Subcutaneous adipose tissue (tissue), 4 donors: ENCODE results near the gene WT1. TPM values are rescaled to one million over a fixed set of nuclear protein-coding genes. Genes with fewer than 3 reads are reported as not detected.

Experiments used
- total RNA-seq, 4 donors: library from RNA; depleted of rRNA; stranded (reverse); fragments of >200 nt; gene quantifications; one replicate each; pipeline ENCODE4 v1.1.0, GENCODE V29; 2016
- TF ChIP-seq, protein P1 (sequence below): fragments of 450-650 bp; IDR thresholded peaks from one replicate; pipeline ENCODE4 v1.5.1; 2016; ENCODE audit warnings: low read depth, mild to moderate bottlenecking, control low read depth, antibody characterized with exemption, moderate library complexity

WT1 gene
- total RNA-seq, 4 donors from 2014 or later, result 0.82 TPM; not detected in 3

DNA sequence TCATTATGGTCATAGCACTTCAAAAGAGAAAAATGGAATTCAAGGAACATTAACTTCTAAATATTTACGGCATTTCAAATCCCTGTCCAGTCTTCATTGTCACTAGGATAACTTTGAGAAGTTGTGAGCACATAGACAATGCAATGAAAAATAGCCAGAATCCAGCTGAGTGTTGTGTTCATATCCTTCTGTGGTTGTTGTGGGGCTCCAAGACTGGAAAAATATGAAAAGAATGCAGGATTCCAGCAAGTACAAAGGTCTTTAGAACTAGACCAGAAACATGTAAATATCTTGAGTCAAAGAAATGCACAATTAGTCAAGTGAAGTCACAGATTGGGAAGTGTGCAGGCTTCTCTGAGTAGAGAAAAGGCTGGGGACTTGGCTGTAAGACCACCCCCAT, 68.7 kb downstream of the WT1 start:
- TF ChIP-seq, protein P1, sequence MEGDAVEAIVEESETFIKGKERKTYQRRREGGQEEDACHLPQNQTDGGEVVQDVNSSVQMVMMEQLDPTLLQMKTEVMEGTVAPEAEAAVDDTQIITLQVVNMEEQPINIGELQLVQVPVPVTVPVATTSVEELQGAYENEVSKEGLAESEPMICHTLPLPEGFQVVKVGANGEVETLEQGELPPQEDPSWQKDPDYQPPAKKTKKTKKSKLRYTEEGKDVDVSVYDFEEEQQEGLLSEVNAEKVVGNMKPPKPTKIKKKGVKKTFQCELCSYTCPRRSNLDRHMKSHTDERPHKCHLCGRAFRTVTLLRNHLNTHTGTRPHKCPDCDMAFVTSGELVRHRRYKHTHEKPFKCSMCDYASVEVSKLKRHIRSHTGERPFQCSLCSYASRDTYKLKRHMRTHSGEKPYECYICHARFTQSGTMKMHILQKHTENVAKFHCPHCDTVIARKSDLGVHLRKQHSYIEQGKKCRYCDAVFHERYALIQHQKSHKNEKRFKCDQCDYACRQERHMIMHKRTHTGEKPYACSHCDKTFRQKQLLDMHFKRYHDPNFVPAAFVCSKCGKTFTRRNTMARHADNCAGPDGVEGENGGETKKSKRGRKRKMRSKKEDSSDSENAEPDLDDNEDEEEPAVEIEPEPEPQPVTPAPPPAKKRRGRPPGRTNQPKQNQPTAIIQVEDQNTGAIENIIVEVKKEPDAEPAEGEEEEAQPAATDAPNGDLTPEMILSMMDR, result no peak

- TF ChIP-seq, protein P1, result no peak
Measured at GRCh38 chr11:32365192-32365591, 70.1 kb downstream of the WT1 start.

- TF ChIP-seq, protein P1, result no peak
Measured at GRCh38 chr11:32358729-32359128, 76.6 kb downstream of the WT1 start.

- TF ChIP-seq, protein P1, result no peak
Measured at GRCh38 chr11:32353884-32354283, 81.5 kb downstream of the WT1 start.

GRCh38 chr11:32348502-32348901, 86.8 kb downstream of the WT1 start:
- TF ChIP-seq, protein P1, result no peak

GRCh38 chr11:32344946-32345345, 90.4 kb downstream of the WT1 start:
- TF ChIP-seq, protein P1, result no peak

DNA sequence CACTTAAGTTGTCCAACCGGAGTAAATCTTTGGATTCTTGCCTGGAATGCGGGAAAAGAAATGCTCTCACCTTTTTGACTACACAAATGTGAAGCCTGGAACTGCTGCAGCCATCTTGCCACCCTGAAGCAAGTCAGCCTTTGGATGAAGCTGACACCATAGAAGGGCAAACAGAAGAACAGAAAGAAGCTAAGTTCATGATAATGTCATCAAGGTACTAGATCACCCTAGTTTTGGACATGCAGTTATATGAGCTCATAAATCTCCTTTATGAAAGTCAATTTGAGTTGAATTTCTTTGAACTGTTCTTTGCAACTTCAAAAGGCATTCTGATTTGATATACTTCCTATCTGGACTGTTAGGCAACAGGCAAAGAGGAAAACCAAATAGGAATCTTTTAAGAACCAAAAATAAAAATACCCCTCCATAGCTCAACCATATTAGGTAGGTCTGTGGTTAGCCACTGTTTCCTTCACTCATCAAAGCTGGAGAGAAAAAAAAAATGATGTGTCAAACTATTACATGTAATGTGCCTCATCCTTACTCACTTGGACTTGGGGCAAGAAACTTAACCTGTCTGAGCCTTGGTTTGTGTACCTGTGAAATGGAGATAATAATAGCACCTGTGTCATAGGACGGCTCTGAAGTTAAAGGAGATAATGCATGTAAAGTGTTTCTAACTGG, 91.9 kb downstream of the WT1 start:
- TF ChIP-seq, protein P1, result no peak
